ENCODE results near the gene SLC23A2.

The SLC23A2 gene

DNA sequence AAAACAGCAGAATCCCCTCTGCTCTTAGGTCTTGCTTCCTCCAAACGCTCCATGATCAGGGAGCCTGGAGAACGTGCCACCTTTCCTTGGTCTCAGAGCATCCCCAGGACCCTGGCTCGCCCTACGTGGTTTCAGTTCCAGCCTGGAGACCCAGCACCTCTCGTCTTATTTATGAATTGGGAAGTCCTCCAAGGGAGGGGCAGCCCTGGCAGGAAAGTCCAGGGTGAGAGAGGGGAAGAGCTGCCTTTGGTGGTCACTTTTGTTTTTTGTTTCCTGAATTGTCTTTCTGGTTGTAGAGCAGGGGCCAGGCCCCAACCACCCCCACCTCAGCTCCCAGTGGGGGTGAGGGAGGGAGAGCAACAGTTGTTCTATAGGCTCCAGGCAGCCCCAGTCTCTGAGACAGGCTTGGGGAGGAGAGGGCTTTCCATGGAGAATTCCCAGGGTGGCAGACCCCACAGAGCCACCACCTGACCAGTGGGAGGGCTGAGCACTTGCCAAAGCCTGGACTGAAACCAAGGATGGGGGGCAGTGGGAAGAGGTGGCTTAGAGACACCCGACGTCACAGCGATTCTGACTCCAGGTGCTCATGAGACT, 190.8 kb downstream of the SLC23A2 start:
- no peak for DNase-seq

GRCh38 chr20:4809707-4810106, 191.6 kb downstream of the SLC23A2 start:
- DNase-seq = no peak

DNA sequence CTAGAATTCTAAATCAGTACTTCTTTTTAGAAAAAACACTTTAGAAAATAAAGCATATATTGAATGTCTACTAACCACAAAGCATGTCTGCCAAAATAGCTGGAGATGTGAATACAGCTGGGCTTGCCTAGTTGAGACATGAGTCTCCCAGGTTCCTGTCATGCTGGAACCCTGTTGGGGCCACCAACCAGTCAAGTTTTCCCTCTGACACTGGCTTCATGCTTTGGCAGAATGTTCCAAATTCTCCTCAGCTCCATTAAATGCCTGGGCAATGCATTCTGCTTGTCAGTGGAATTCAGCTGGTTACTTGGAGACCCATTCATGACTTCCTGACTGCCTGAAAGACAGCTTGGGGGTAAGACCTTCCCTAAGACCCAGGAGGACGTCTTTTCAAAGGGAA, 192.4 kb downstream of the SLC23A2 start:
- no peak for DNase-seq

DNA sequence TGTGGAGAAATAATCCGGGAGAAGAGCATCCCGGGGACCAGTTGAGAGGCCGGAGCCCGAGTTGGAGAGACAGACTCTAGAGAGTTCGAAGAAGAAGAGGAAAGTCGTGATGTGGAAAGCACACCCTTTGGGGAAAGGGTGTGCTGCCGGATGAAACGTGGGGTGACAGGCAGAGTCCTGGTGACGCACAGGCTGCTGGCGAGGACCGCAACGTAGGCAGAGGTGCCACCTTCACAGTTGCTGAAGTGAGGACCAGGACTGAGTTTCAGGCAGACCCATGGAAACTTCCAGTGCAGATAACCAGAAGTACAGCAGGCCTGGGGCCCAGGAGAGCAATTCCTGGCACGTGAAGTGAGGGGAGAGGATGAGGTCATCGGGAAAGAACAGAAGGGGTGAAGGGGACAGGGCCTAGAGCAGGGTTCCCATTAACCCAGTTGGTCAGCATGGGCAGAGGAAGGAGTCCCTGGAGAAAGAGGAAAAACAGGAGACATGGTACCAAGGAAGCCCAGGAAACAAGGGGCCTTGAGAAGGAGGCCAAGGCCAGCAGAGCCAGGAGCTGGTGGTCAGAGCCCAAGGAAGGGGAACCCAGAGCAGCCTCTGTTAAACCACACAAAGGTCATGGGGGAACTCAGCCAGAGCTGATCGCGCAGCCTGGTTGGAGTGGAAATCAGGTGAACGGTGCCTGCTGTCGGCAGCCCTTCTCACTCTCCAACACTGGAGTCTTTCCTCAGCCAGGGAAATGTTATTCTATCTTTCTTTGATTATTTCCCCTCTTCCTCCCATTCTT, 195.5 kb downstream of the SLC23A2 start:
- no peak for DNase-seq

GRCh38 chr20:4802527-4802926, 198.8 kb downstream of the SLC23A2 start:
- no peak for DNase-seq
